Left cardiac atrium (tissue), 4 donors: ENCODE results near the gene ARID1A. TPM values are rescaled to one million over a fixed set of nuclear protein-coding genes. Genes with fewer than 3 reads are reported as not detected.
A peak's percentile ranks its signal among the peaks of the same experiment; 100 is the strongest.

Experiments
- ATAC-seq, 2 donors: fragments of 200-7000 bp; cut with Tn5 transposase; one replicate each; pipeline ENCODE4 v1.9.1; 2020; ENCODE audit warnings: mild to moderate bottlenecking in 2 of 2, moderate library complexity in 2 of 2
- DNase-seq: peaks from one replicate; pipeline ENCODE4 v3.0.0-alpha.2; 2020
- intact Hi-C, 2 donors: fragments of 100-400 bp; cut with DNase I; formaldehyde crosslinking; loops; one replicate each; pipeline versions ENCODE4 v1.14.1 to v1.15.1; 2022 to 2023
- total RNA-seq, 2 donors: library from RNA; stranded (reverse); fragmentation: NEBNext Ultra II Directional; extraction: Animal tissue kit (Norgen Biotek cat#: 25700); gene quantifications; one replicate each; pipeline ENCODE4 v1.2.1, GENCODE V29; 2021
- donor health status: DM: no; HTN: yes; CAD: no.
- donor health status: DM: no; HTN: yes; CAD: no; lungs with severe emphysema.
- donor health status: DM: yes; HTN: yes; CAD: no.
- donor health status: Dilated cardiomyopathy.

The ARID1A gene
- total RNA-seq, 2 donors from 2014 or later: 34.5 to 38.5 TPM

- DNase-seq (no peak), ATAC-seq (no peak)
- intact Hi-C loops: loop anchor here in 1 of 2 donors (10.0 kb wide), 1 partner anchor 276 kb away; no protein-coding TSS in a partner anchor
Measured at GRCh38 chr1:26780344-26780957, 84.6 kb downstream of the ARID1A start.

GRCh38 chr1:26781206-26781825 is 85.5 kb downstream of the ARID1A start:
- ATAC-seq: no peak
- intact Hi-C loops: loop anchor here in 1 of 2 donors (10.0 kb wide), 1 partner anchor 277 kb away; no protein-coding TSS in a partner anchor
- no peak for DNase-seq

- intact Hi-C loops: loop anchor here in 1 of 2 donors (10.0 kb wide), 1 partner anchor 278 kb away; no protein-coding TSS in a partner anchor
- ATAC-seq: no peak
- no peak for DNase-seq
Measured at GRCh38 chr1:26782521-26783212, 86.9 kb downstream of the ARID1A start.

- intact Hi-C loops: loop anchor here in 1 of 2 donors (10.0 kb wide), 1 partner anchor 279 kb away; no protein-coding TSS in a partner anchor
- ATAC-seq (no peak), DNase-seq (no peak)
Measured at GRCh38 chr1:26783646-26784022, 87.8 kb downstream of the ARID1A start.

- peak; percentile 65 for DNase-seq
- peak; percentile 5 to 25 for ATAC-seq
- intact Hi-C loops: loop anchor here in 1 of 2 donors (10.0 kb wide), 1 partner anchor 279 kb away; no protein-coding TSS in a partner anchor
Measured at GRCh38 chr1:26784023-26784871, 88.4 kb downstream of the ARID1A start.

- ATAC-seq (no peak), DNase-seq (no peak)
- intact Hi-C loops: loop anchor here (5.0 to 10.0 kb wide), 3 partner anchors 33 to 280 kb away; partner anchors contain the start of gene ARID1A (in 1 of the 2)
Measured at GRCh38 chr1:26784886-26785285, 89.1 kb downstream of the ARID1A start.

GRCh38 chr1:26785611-26786436 is 90.0 kb downstream of the ARID1A start:
- DNase-seq (no peak), ATAC-seq (no peak)
- intact Hi-C loops: loop anchor here (5.0 to 10.0 kb wide), 3 partner anchors 34 to 281 kb away; partner anchors contain the start of gene ARID1A (in 1 of the 2)

- DNase-seq: peak; percentile 75
- ATAC-seq: peak; percentile 50 to 69
- intact Hi-C loops: loop anchor here (5.0 to 10.0 kb wide), 3 partner anchors 34 to 282 kb away; partner anchors contain the start of gene ARID1A (in 1 of the 2)
Measured at GRCh38 chr1:26786437-26787380, 90.9 kb downstream of the ARID1A start.

GRCh38 chr1:26787381-26787705 is 91.5 kb downstream of the ARID1A start:
- ATAC-seq (peak; percentile 10 to 20), DNase-seq (no peak)
- intact Hi-C loops: loop anchor here (5.0 to 10.0 kb wide), 3 partner anchors 35 to 283 kb away; partner anchors contain the start of gene ARID1A (in 1 of the 2)

GRCh38 chr1:26787706-26788514 is 92.1 kb downstream of the ARID1A start, which contains the start of gene PIGV:
Gene PIGV (plus strand): TSS chr1:26787950. CDS start chr1:26790816, 2,866 bp downstream.
- DNase-seq: peak; percentile 91
- intact Hi-C loops: loop anchor here (2.0 to 10.0 kb wide), 4 partner anchors 36 to 283 kb away; partner anchors contain the start of gene ARID1A (in 1 of the 2)
- ATAC-seq: peak; percentile 90 to 92

GRCh38 chr1:26788515-26788785 is 92.6 kb downstream of the ARID1A start:
- intact Hi-C loops: loop anchor here (2.0 to 10.0 kb wide), 4 partner anchors 36 to 284 kb away; partner anchors contain the start of gene ARID1A (in 1 of the 2)
- no peak for DNase-seq
- no peak for ATAC-seq

GRCh38 chr1:26788836-26789611 is 93.2 kb downstream of the ARID1A start:
- DNase-seq (peak; percentile 90), ATAC-seq (peak; percentile 48 to 58)
- intact Hi-C loops: loop anchor here (1.0 to 10.0 kb wide), 5 partner anchors 37 to 284 kb away; partner anchors contain the start of gene ARID1A (in 1 of the 2)

GRCh38 chr1:26789612-26789865 is 93.7 kb downstream of the ARID1A start:
- DNase-seq (no peak), ATAC-seq (no peak)
- intact Hi-C loops: loop anchor here (1.0 to 10.0 kb wide), 5 partner anchors 37 to 285 kb away; partner anchors contain the start of gene ARID1A (in 1 of the 2)

- no peak for ATAC-seq
- DNase-seq: no peak
- intact Hi-C loops: loop anchor here (1.0 to 10.0 kb wide), 6 partner anchors 38 to 285 kb away; partner anchors contain the start of gene ARID1A (in 1 of the 2)
Measured at GRCh38 chr1:26789931-26790330, 94.1 kb downstream of the ARID1A start.

- intact Hi-C loops: loop anchor here in 1 of 2 donors (5.0 kb wide), 1 partner anchor 188 kb away; no protein-coding TSS in a partner anchor
- ATAC-seq (no peak), DNase-seq (no peak)
Measured at GRCh38 chr1:26790551-26790953, 94.7 kb downstream of the ARID1A start.
